Activated CD4-positive, alpha-beta T cell treated with anti-CD3 and anti-CD28 coated beads for 36 hours (primary cell): ENCODE data around the gene GOLIM4. TPM values are rescaled to one million over a fixed set of nuclear protein-coding genes. Genes with fewer than 3 reads are reported as not detected.

Experiments
- ATAC-seq: fragments of 200-7000 bp; cut with Tn5 transposase; one replicate; pipeline ENCODE4 v1.10.0; 2021; ENCODE audit warnings: mild to moderate bottlenecking, moderate library complexity
- CTCF ChIA-PET: fragments of 350-600 bp; sonication (Branson Sonifier 250); formaldehyde crosslinking; loops from one replicate; lab custom pipeline; 2021; ENCODE audit warnings: antibody characterized with exemption; lab: Charles Lee
- POLR2A ChIA-PET: fragments of 350-600 bp; sonication (Branson Sonifier 250); formaldehyde crosslinking; loops from one replicate; lab custom pipeline; 2021; ENCODE audit warnings: antibody characterized with exemption, inconsistent platforms; lab: Charles Lee
- DNase-seq: peaks from one replicate; pipeline ENCODE4 v3.0.0-alpha.2; 2020
- H3K27ac Mint-ChIP-seq: one replicate; pipeline ENCODE4 v1.8.0; 2021; ENCODE audit warnings: mixed read lengths
- H3K27me3 Mint-ChIP-seq: one replicate; pipeline ENCODE4 v1.8.0; 2021; ENCODE audit warnings: mixed read lengths
- H3K36me3 Mint-ChIP-seq: one replicate; pipeline ENCODE4 v1.8.0; 2021; ENCODE audit warnings: low read depth, mixed read lengths
- H3K4me1 Mint-ChIP-seq: one replicate; pipeline ENCODE4 v1.8.0; 2021; ENCODE audit warnings: mixed read lengths
- H3K4me3 Mint-ChIP-seq: one replicate; pipeline ENCODE4 v1.8.0; 2021; ENCODE audit warnings: mild to moderate bottlenecking, moderate library complexity, mixed read lengths
- H3K9me3 Mint-ChIP-seq: one replicate; pipeline ENCODE4 v1.8.0; 2021; ENCODE audit warnings: low read depth, mixed read lengths
- intact Hi-C, 2 experiments: fragments of 100-400 bp; cut with DNase I in 1 of 2; cut with micrococcal nuclease in 1 of 2; formaldehyde crosslinking; loops; one replicate each; pipeline versions ENCODE4 v1.14.2 to v1.15.1; 2022 to 2024; cut with DNase I, micrococcal nuclease
- total RNA-seq, 2 experiments: library from RNA; stranded (reverse); gene quantifications; one replicate each; pipeline ENCODE4 v1.2.3, GENCODE V29; 2021

The GOLIM4 gene
- total RNA-seq, 2 experiments from 2014 or later = 3.2 to 4.1 TPM

DNA sequence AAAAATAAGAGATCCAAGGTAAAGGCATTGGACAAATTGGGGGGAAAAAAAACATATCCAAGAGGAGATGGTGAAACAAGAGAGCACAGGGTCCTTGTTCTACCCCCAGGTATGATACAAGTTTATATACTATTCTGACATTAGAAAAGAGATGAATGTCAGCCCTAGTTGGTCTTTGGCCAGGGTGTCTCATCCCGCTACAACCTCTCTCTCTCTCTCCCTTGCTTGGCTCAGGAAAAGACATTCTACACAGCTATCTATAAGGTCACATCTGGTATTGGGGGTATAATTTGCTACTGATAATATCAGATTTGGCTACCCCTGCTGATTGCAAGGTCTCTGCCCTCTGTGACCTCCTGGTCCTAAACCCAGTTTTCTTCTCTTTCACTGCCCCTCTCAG, 117.2 kb downstream of the GOLIM4 start:
- no peak for DNase-seq
- Mint-ChIP-seq H3K4me1 (no peaks in the 10 kb centered on the region), H3K4me3 (no peak overlapping the region), H3K36me3 (no peaks in the 10 kb centered on the region), H3K27ac (no peak overlapping the region), H3K27me3 (no peaks in the 10 kb centered on the region), H3K9me3 (no peaks in the 10 kb centered on the region)
- intact Hi-C loops = no loop called here
- ChIA-PET POLR2A (no interaction called here), CTCF (no interaction called here)
- ATAC-seq = no peak

DNA sequence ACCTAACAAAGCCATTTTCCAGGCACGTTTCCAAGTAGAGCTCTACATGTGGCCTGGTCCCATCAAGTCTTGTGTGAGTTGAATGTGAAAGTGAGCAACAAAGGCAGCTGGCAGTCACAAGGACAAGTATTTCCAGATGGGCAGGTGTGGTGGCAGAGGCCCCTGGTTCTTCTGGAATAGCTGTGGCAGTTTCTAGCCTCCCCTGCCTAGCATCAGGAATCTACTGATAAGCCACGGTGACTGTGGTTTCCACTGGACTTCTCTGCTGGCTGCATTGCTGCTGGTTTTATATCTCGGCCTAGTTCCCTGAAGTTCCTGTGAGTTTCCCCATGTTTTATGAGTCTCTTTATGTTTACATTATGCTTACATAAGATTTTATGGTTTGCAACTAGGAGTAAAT, 117.7 kb downstream of the GOLIM4 start:
- H3K27ac Mint-ChIP-seq = no peak overlapping the region
- H3K9me3 Mint-ChIP-seq = no peaks in the 10 kb centered on the region
- ATAC-seq = no peak
- no peaks in the 10 kb centered on the region for H3K36me3 Mint-ChIP-seq
- H3K4me1 Mint-ChIP-seq = no peaks in the 10 kb centered on the region
- intact Hi-C loops = no loop called here
- ChIA-PET CTCF (no interaction called here), POLR2A (no interaction called here)
- H3K4me3 Mint-ChIP-seq = no peak overlapping the region
- DNase-seq = no peak
- H3K27me3 Mint-ChIP-seq = no peaks in the 10 kb centered on the region

- intact Hi-C loops = no loop called here
- Mint-ChIP-seq H3K27me3 (no peaks in the 10 kb centered on the region), H3K36me3 (no peaks in the 10 kb centered on the region), H3K4me3 (no peak overlapping the region), H3K27ac (no peak overlapping the region), H3K9me3 (no peaks in the 10 kb centered on the region), H3K4me1 (no peaks in the 10 kb centered on the region)
- ATAC-seq (no peak), DNase-seq (no peak)
- ChIA-PET POLR2A (no interaction called here), CTCF (no interaction called here)
These were observed 119.0 kb downstream of the GOLIM4 start for GRCh38 chr3:167976516-167977361.

DNA sequence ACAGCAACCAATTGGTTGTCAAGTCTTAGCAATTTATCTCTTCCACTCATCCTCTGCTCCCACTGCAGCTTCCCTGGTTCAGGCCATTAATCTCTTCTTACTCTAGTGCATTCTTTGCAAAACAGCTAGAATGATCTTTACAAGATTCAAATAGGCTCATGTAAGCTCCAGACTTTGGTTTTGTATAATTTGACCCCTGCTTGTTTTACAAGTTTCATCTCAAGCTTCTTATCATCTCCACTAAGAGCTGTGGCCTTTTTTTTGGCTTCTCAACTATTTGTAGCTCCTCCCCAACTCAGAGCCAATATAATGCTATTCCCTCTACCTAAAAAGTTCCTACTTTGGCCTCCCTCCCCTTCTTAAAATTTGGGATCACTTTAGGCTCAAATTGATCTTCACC, 121.8 kb downstream of the GOLIM4 start:
- DNase-seq (no peak), ATAC-seq (no peak)
- no peaks in the 10 kb centered on the region for H3K27me3 Mint-ChIP-seq
- no peak overlapping the region for H3K4me3 Mint-ChIP-seq
- CTCF ChIA-PET = interaction anchor here (0.6 kb wide), 1 partner anchor 79 kb away, joined by 3 read pairs; no protein-coding TSS in a partner anchor
- POLR2A ChIA-PET = no interaction called here
- no peaks in the 10 kb centered on the region for H3K4me1 Mint-ChIP-seq
- no peaks in the 10 kb centered on the region for H3K9me3 Mint-ChIP-seq
- H3K36me3 Mint-ChIP-seq = no peaks in the 10 kb centered on the region
- H3K27ac Mint-ChIP-seq = no peak overlapping the region
- intact Hi-C loops = no loop called here

DNA sequence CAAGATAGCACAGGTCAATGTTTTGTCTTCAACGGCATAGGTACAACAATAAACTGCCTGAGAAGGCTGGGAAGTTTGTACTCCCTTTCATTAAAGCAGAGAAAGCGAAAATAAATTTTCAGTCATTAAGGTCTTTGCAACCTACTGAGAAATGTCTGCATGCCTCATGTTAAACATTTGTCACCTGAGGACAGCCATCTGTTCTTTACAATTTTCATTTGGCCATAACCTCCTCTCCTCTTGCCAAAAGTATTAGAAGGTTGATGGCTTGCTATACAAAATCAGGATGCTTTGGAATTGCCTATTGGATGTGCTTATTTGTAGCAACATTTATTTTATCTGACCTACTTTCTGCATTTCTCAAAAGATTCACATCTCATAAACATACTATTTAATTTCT, 122.7 kb downstream of the GOLIM4 start:
- Mint-ChIP-seq H3K9me3 (no peaks in the 10 kb centered on the region), H3K4me1 (no peaks in the 10 kb centered on the region), H3K27me3 (no peaks in the 10 kb centered on the region), H3K36me3 (no peaks in the 10 kb centered on the region), H3K4me3 (no peak overlapping the region), H3K27ac (no peak overlapping the region)
- ATAC-seq (no peak), DNase-seq (no peak)
- intact Hi-C loops = no loop called here
- CTCF ChIA-PET = no interaction called here
- POLR2A ChIA-PET = no interaction called here

GRCh38 chr3:167972502-167972901, 123.2 kb downstream of the GOLIM4 start:
- CTCF ChIA-PET = interaction anchor here (0.8 kb wide), 1 partner anchor 112 kb away, joined by 3 read pairs; no protein-coding TSS in a partner anchor
- Mint-ChIP-seq H3K27me3 (no peaks in the 10 kb centered on the region), H3K27ac (no peak overlapping the region), H3K4me1 (no peaks in the 10 kb centered on the region), H3K9me3 (no peaks in the 10 kb centered on the region), H3K4me3 (no peak overlapping the region), H3K36me3 (no peaks in the 10 kb centered on the region)
- no peak for DNase-seq
- POLR2A ChIA-PET = no interaction called here
- intact Hi-C loops = no loop called here
- no peak for ATAC-seq

DNA sequence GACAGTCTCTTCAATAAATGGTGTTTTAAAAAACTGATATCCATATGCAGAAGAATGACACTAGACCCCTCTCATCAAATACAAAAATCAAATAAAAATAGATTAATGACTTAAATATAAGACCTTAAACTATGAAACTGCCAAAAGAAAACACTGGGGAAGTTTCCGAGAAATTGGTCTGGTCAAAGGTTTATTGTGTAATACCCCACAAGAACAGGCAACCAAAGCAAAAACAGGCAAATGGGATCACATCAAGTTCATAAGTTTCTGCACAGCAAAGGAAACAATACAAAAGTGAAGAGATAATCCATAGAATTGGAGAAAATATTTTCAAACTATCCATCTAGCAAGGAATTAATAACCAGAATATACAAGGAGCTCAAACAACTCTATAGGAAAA, 126.2 kb downstream of the GOLIM4 start:
- Mint-ChIP-seq H3K4me1 (no peaks in the 10 kb centered on the region), H3K36me3 (no peaks in the 10 kb centered on the region), H3K27me3 (peaks cover 3% of the 10 kb centered on the region), H3K27ac (no peak overlapping the region), H3K4me3 (no peak overlapping the region), H3K9me3 (no peaks in the 10 kb centered on the region)
- POLR2A ChIA-PET = no interaction called here
- DNase-seq = no peak
- CTCF ChIA-PET = no interaction called here
- intact Hi-C loops = no loop called here
- no peak for ATAC-seq

GRCh38 chr3:167967257-167968036, 128.3 kb downstream of the GOLIM4 start:
- POLR2A ChIA-PET = no interaction called here
- Mint-ChIP-seq H3K4me3 (no peak overlapping the region), H3K27me3 (peaks cover 3% of the 10 kb centered on the region), H3K4me1 (no peaks in the 10 kb centered on the region), H3K27ac (no peak overlapping the region), H3K36me3 (no peaks in the 10 kb centered on the region), H3K9me3 (no peaks in the 10 kb centered on the region)
- no peak for ATAC-seq
- CTCF ChIA-PET = no interaction called here
- intact Hi-C loops = no loop called here
- DNase-seq = no peak
